Measurements from ENCODE around the gene ASF1B.

The ASF1B gene

DNA sequence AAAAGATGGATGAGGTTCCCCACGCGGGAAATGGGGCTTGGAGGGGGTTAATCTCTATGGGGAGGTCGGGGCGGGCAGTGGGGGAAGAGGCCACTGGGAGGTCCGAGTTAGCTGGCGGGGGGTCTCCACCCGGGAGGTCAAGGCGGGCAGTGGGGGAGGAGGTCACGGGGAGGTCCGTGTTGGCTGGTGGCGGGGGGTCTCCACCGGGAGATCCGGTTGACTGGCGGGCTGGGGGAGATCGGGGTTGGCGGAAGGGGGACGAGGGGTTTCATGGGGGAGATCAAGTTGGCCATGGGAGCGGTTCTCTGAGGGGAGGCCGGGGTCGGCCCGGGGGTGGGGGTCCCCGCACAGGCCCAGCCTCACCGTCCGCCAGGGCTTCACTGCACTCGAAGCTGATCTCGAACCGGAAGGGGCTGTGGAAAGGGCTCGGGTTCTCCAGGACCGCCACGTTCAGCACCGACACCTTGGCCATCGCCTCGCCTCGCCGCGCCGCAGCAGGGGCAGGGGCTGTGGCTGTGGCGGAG, 342 bp downstream of the ASF1B start:
- TF ChIP-seq, protein P1, sequence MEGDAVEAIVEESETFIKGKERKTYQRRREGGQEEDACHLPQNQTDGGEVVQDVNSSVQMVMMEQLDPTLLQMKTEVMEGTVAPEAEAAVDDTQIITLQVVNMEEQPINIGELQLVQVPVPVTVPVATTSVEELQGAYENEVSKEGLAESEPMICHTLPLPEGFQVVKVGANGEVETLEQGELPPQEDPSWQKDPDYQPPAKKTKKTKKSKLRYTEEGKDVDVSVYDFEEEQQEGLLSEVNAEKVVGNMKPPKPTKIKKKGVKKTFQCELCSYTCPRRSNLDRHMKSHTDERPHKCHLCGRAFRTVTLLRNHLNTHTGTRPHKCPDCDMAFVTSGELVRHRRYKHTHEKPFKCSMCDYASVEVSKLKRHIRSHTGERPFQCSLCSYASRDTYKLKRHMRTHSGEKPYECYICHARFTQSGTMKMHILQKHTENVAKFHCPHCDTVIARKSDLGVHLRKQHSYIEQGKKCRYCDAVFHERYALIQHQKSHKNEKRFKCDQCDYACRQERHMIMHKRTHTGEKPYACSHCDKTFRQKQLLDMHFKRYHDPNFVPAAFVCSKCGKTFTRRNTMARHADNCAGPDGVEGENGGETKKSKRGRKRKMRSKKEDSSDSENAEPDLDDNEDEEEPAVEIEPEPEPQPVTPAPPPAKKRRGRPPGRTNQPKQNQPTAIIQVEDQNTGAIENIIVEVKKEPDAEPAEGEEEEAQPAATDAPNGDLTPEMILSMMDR (conservative IDR thresholded peaks at IDR 0.05; ENCODE audit: control insufficient read depth, insufficient read depth, low read depth, low read length) = no peak
- peak overlapping the region; percentile 69 for H3K4me3 ChIP-seq (ENCODE audit: control insufficient read depth, low read depth, low read length)
- DNase-seq (ENCODE audit: low read depth) = no peak

DNA sequence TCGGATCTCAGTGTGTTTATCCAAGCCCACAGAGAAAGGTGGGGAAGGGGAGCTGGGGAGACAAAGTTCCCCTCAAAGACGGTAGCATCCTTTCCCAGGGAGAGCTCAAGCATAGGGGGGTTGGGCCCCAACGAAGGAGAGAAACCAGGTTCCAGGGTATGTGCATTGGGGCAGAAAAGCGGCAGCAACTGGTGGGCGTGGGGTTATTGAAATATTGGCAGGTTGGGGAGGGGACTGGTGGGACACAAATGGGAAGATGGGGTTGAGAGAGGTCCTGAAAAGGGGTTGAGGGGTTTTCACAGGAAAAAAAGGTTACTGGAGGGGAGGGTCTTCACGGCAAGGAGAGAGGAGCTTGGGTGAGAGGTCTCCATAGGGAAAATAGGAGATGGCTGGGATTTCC, 1.0 kb downstream of the ASF1B start:
- DNase-seq (ENCODE audit: low read depth) = no peak
- TF ChIP-seq, protein P1 (conservative IDR thresholded peaks at IDR 0.05; ENCODE audit: control insufficient read depth, insufficient read depth, low read depth, low read length) = no peak
- peak overlapping the region; percentile 69 for H3K4me3 ChIP-seq (ENCODE audit: control insufficient read depth, low read depth, low read length)

- TF ChIP-seq, protein P1 (conservative IDR thresholded peaks at IDR 0.05; ENCODE audit: control insufficient read depth, insufficient read depth, low read depth, low read length) = no peak
- DNase-seq (ENCODE audit: low read depth) = no peak
- no peak overlapping the region for H3K4me3 ChIP-seq (ENCODE audit: control insufficient read depth, low read depth, low read length)
These were observed 8.4 kb downstream of the ASF1B start for GRCh38 chr19:14127929-14128509.

GRCh38 chr19:14127176-14127575, 9.2 kb downstream of the ASF1B start:
- TF ChIP-seq, protein P1 (conservative IDR thresholded peaks at IDR 0.05; ENCODE audit: control insufficient read depth, insufficient read depth, low read depth, low read length) = no peak
- no peak overlapping the region for H3K4me3 ChIP-seq (ENCODE audit: control insufficient read depth, low read depth, low read length)
- DNase-seq (ENCODE audit: low read depth) = no peak

DNA sequence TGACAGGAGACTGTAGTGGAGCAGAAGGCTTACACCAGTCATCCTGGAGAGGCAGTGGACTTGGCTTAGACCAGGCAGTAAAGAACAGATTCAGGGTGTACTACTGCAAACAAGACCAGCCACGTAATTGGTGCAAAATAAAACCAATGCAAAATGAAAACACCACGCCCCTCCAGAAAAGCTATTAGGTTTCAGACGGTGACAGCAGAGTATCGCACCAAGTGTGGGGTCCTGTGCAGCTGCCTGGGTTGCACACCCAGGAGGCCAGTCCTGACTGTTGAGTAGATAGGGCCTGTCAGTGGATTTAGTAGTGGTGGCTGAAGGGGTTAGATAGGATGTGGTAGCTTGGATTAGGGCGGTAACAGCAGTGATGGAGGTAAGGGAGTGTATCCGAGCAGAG, 13.5 kb downstream of the ASF1B start:
- H3K4me3 ChIP-seq (ENCODE audit: control insufficient read depth, low read depth, low read length) = no peak overlapping the region
- TF ChIP-seq, protein P1 (conservative IDR thresholded peaks at IDR 0.05; ENCODE audit: control insufficient read depth, insufficient read depth, low read depth, low read length) = no peak
- DNase-seq (ENCODE audit: low read depth) = no peak

DNA sequence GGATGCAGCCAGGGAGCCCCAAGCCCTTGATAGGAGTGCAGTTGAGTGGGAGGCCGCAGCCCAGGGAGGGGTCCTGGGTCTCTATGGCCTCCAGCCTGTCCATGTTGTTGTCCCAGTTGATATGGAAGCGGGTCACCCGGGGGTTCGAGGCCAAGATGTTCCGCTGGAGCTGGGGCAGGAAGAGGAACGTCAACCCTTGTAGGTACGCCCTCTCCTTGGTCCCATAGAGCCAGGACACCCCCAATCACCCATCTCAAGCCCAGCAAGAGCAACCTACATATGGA, 15.9 kb downstream of the ASF1B start:
- DNase-seq (ENCODE audit: low read depth) = no peak
- TF ChIP-seq, protein P1 (conservative IDR thresholded peaks at IDR 0.05; ENCODE audit: control insufficient read depth, insufficient read depth, low read depth, low read length) = no peak
- H3K4me3 ChIP-seq (ENCODE audit: control insufficient read depth, low read depth, low read length) = no peak overlapping the region
